ENCODE results near the gene TRIM47. TPM values are rescaled to one million over a fixed set of nuclear protein-coding genes. Genes with fewer than 3 reads are reported as not detected.

The TRIM47 gene
- total RNA-seq, 1 donor from 2014 or later, result 3.1 TPM

- H3K9me3 Mint-ChIP-seq, result no peaks in the 10 kb centered on the region
- DNase-seq (no peak), ATAC-seq (ENCODE audit: low read depth) (no peak)
- H3K4me1 Mint-ChIP-seq, result no peaks in the 10 kb centered on the region
- H3K36me3 Mint-ChIP-seq (ENCODE audit: low read depth), result peaks cover 6% of the 10 kb centered on the region
- intact Hi-C loops (cut with micrococcal nuclease), result no loop called here
- H3K27me3 Mint-ChIP-seq, result no peaks in the 10 kb centered on the region
- no peak overlapping the region for H3K4me3 Mint-ChIP-seq
- ChIA-PET CTCF (no interaction called here), POLR2A (interaction anchor here (0.7 to 1.3 kb wide), 2 partner anchors 21 to 51 kb away, joined by 3 read pairs; partner anchors contain the start of gene FBF1)
- no peak for TF ChIP-seq CTCF (IDR thresholded peaks at IDR 0.05)
- H3K27ac Mint-ChIP-seq, result no peak overlapping the region
Observed at GRCh38 chr17:75919611-75920010, 41.2 kb upstream of the TRIM47 start.

- no peaks in the 10 kb centered on the region for H3K27me3 Mint-ChIP-seq
- peaks cover 12% of the 10 kb centered on the region for H3K36me3 Mint-ChIP-seq (ENCODE audit: low read depth)
- CTCF ChIA-PET, result no interaction called here
- H3K4me3 Mint-ChIP-seq, result no peak overlapping the region
- intact Hi-C loops (cut with micrococcal nuclease), result no loop called here
- DNase-seq, result no peak
- POLR2A ChIA-PET, result interaction anchor here (0.6 kb wide), 1 partner anchor 61 kb away, joined by 3 read pairs; the partner anchor contains the start of genes ACOX1 and TEN1
- TF ChIP-seq CTCF (IDR thresholded peaks at IDR 0.05), result no peak
- no peaks in the 10 kb centered on the region for H3K9me3 Mint-ChIP-seq
- H3K4me1 Mint-ChIP-seq, result no peaks in the 10 kb centered on the region
- no peak for ATAC-seq (ENCODE audit: low read depth)
- no peak overlapping the region for H3K27ac Mint-ChIP-seq
Observed at GRCh38 chr17:75917917-75918445, 39.6 kb upstream of the TRIM47 start.

- POLR2A ChIA-PET, result interaction anchor here (1.3 kb wide), 1 partner anchor 62 kb away, joined by 4 read pairs; the partner anchor contains the start of gene WBP2
- Mint-ChIP-seq H3K4me1 (no peaks in the 10 kb centered on the region), H3K27me3 (no peaks in the 10 kb centered on the region), H3K4me3 (no peak overlapping the region), H3K36me3 (ENCODE audit: low read depth) (peaks cover 12% of the 10 kb centered on the region), H3K9me3 (no peaks in the 10 kb centered on the region), H3K27ac (no peak overlapping the region)
- intact Hi-C loops (cut with micrococcal nuclease), result no loop called here
- DNase-seq, result no peak
- ATAC-seq (ENCODE audit: low read depth), result no peak
- CTCF ChIA-PET, result no interaction called here
- no peak for TF ChIP-seq CTCF (IDR thresholded peaks at IDR 0.05)
Observed at GRCh38 chr17:75917141-75917916, 38.9 kb upstream of the TRIM47 start.

GRCh38 chr17:75915268-75915667, 36.9 kb upstream of the TRIM47 start:
- no peak for ATAC-seq (ENCODE audit: low read depth)
- Mint-ChIP-seq H3K9me3 (no peaks in the 10 kb centered on the region), H3K4me3 (no peak overlapping the region), H3K27ac (no peak overlapping the region), H3K36me3 (ENCODE audit: low read depth) (peaks cover 12% of the 10 kb centered on the region), H3K4me1 (no peaks in the 10 kb centered on the region), H3K27me3 (no peaks in the 10 kb centered on the region)
- no peak for TF ChIP-seq CTCF (IDR thresholded peaks at IDR 0.05)
- POLR2A ChIA-PET, result interaction anchor here (0.6 kb wide), 1 partner anchor 128 kb away, joined by 3 read pairs; no protein-coding TSS in a partner anchor
- CTCF ChIA-PET, result no interaction called here
- DNase-seq, result no peak
- intact Hi-C loops (cut with micrococcal nuclease), result no loop called here

GRCh38 chr17:75914643-75915267, 36.4 kb upstream of the TRIM47 start:
- CTCF ChIA-PET, result no interaction called here
- Mint-ChIP-seq H3K4me3 (no peak overlapping the region), H3K27ac (no peak overlapping the region), H3K9me3 (no peaks in the 10 kb centered on the region), H3K27me3 (no peaks in the 10 kb centered on the region), H3K36me3 (ENCODE audit: low read depth) (peaks cover 12% of the 10 kb centered on the region), H3K4me1 (no peaks in the 10 kb centered on the region)
- ATAC-seq (ENCODE audit: low read depth) (no peak), DNase-seq (no peak)
- no peak for TF ChIP-seq CTCF (IDR thresholded peaks at IDR 0.05)
- POLR2A ChIA-PET, result interaction anchor here (0.6 kb wide), 1 partner anchor 128 kb away, joined by 3 read pairs; no protein-coding TSS in a partner anchor
- intact Hi-C loops (cut with micrococcal nuclease), result no loop called here
